K562 (cell line): ENCODE data around the gene NLGN2.

ENCODE experiments used
- ARNT ChIP-seq, 2 experiments: fragments of 450-650 bp; IDR thresholded peaks; 2 replicates each; pipeline ENCODE4 v1.6.1; 2016; ENCODE audit warnings: mild to moderate bottlenecking in 1 of 2
- EP300 ChIP-seq: IDR thresholded peaks from 2 replicates; pipeline ENCODE4 v1.6.1; 2012; ENCODE audit warnings: low read length, improper control_type of control experiment
- MAFF ChIP-seq: IDR thresholded peaks from 2 replicates; pipeline ENCODE4 v1.6.1; 2012; ENCODE audit warnings: low read length, improper control_type of control experiment
- POLR2A ChIP-seq: fragments of 450-650 bp; conservative IDR thresholded peaks from 2 replicates; pipeline ENCODE4 v1.6.1; 2016
- POLR2AphosphoS2 ChIP-seq: IDR thresholded peaks from 2 replicates; pipeline ENCODE4 v1.6.1; 2012; ENCODE audit warnings: low read length, improper control_type of control experiment
- RB1 ChIP-seq: fragments of 450-650 bp; IDR thresholded peaks from 2 replicates; pipeline ENCODE4 v1.6.1; 2017; ENCODE audit warnings: low read depth, mild to moderate bottlenecking
- YY1 ChIP-seq, 3 experiments: IDR thresholded peaks; 2 replicates each; pipeline ENCODE4 v1.6.1; 2011; ENCODE audit warnings: low read length in 2 of 3, mild to moderate bottlenecking in 2 of 3, moderate library complexity in 2 of 3, borderline replicate concordance in 1 of 3, control low read depth in 1 of 3, low read depth in 1 of 3; ENCODE audit not compliant: insufficient read depth in 3 of 3, insufficient replicate concordance in 2 of 3, control insufficient read depth in 1 of 3, insufficient read length in 1 of 3; ENCODE audit errors: extremely low read depth in 1 of 3
- ZBTB1 ChIP-seq: sonication (generic); formaldehyde crosslinking; IDR thresholded peaks from 2 replicates; pipeline ENCODE4 v1.8.1; 2023; ENCODE audit warnings: missing genetic modification reagents, low read depth, mild to moderate bottlenecking, borderline replicate concordance
- ZNF174 ChIP-seq: fragments of 250-450 bp; sonication (Bioruptor Pico); IDR thresholded peaks from 2 replicates; pipeline ENCODE4 v1.4.0; 2020; ENCODE audit warnings: mild to moderate bottlenecking
- ZNF408 ChIP-seq: fragments of 250-450 bp; sonication (Bioruptor Pico); IDR thresholded peaks from 2 replicates; pipeline ENCODE4 v1.4.0; 2020; ENCODE audit warnings: low read depth, mild to moderate bottlenecking, moderate library complexity
- ZNF707 ChIP-seq: fragments of 250-450 bp; sonication (Bioruptor Pico); conservative IDR thresholded peaks from 2 replicates; pipeline ENCODE4 v1.8.0; 2022; ENCODE audit warnings: inconsistent platforms, mild to moderate bottlenecking, moderate library complexity
- TF ChIP-seq, protein P1 (sequence below): fragments of 250-450 bp; sonication (Bioruptor Pico); IDR thresholded peaks from 2 replicates; pipeline ENCODE4 v1.4.0; 2020; ENCODE audit warnings: mild to moderate bottlenecking
- TF ChIP-seq, protein P2 (sequence below), 3 experiments: IDR thresholded peaks in 2 of 3; conservative IDR thresholded peaks in 1 of 3; 2 replicates each; pipeline ENCODE4 v1.5.1; 2011 to 2012; ENCODE audit warnings: low read length in 3 of 3, mild to moderate bottlenecking in 3 of 3, control low read depth in 2 of 3, improper control_type of control experiment in 1 of 3, inconsistent platforms in 1 of 3, low read depth in 1 of 3, mixed read lengths in 1 of 3, moderate library complexity in 1 of 3; ENCODE audit not compliant: insufficient read depth in 2 of 3
- TF ChIP-seq, protein P3 (sequence below): sonication (generic); formaldehyde crosslinking; IDR thresholded peaks from 2 replicates; pipeline ENCODE4 v1.8.1; 2022; ENCODE audit warnings: missing genetic modification reagents

DNA sequence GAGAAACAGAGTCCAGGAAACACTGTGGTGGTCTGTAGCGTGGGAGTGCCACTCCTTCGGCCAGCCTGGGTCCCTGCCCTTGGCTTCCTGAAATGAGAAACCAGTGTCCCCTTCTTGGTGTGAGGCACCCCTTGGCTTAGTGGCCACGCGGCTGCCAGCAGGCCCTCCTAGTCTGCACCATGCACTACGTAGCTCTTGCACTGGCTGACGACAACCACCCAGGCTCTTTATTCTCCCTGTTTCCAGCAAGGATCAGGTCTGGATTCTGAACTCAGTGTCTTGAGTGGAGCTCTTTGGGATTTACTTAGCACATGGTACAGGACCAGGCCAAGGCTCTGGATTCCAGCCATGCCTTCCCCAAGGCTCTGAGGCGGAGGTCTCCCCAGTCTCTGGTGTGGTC lies 19.9 kb downstream of the NLGN2 start:
- TF ChIP-seq ZNF174 (no peak), ARNT (IDR thresholded peaks at IDR 0.05) (no peak), MAFF (no peak), POLR2A (no peak), RB1 (no peak), ZNF707 (CRISPR knock-in tag) (no peak), ZNF408 (CRISPR knock-in tag) (no peak), POLR2AphosphoS2 (no peak), ZBTB1 (no peak), YY1 (IDR thresholded peaks at IDR 0.05; ENCODE audit: borderline replicate concordance in 1 of 3, control insufficient read depth in 1 of 3, extremely low read depth in 1 of 3, insufficient read depth in 3 of 3, insufficient read length in 1 of 3, insufficient replicate concordance in 2 of 3, low read depth in 1 of 3, low read length in 2 of 3) (no peak), EP300 (no peak)
- TF ChIP-seq, protein P1, sequence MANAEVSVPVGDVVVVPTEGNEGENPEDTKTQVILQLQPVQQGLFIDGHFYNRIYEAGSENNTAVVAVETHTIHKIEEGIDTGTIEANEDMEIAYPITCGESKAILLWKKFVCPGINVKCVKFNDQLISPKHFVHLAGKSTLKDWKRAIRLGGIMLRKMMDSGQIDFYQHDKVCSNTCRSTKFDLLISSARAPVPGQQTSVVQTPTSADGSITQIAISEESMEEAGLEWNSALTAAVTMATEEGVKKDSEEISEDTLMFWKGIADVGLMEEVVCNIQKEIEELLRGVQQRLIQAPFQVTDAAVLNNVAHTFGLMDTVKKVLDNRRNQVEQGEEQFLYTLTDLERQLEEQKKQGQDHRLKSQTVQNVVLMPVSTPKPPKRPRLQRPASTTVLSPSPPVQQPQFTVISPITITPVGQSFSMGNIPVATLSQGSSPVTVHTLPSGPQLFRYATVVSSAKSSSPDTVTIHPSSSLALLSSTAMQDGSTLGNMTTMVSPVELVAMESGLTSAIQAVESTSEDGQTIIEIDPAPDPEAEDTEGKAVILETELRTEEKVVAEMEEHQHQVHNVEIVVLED = no peak
- TF ChIP-seq, protein P2, sequence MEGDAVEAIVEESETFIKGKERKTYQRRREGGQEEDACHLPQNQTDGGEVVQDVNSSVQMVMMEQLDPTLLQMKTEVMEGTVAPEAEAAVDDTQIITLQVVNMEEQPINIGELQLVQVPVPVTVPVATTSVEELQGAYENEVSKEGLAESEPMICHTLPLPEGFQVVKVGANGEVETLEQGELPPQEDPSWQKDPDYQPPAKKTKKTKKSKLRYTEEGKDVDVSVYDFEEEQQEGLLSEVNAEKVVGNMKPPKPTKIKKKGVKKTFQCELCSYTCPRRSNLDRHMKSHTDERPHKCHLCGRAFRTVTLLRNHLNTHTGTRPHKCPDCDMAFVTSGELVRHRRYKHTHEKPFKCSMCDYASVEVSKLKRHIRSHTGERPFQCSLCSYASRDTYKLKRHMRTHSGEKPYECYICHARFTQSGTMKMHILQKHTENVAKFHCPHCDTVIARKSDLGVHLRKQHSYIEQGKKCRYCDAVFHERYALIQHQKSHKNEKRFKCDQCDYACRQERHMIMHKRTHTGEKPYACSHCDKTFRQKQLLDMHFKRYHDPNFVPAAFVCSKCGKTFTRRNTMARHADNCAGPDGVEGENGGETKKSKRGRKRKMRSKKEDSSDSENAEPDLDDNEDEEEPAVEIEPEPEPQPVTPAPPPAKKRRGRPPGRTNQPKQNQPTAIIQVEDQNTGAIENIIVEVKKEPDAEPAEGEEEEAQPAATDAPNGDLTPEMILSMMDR (IDR thresholded peaks at IDR 0.05 in 2 of 3, conservative IDR thresholded peaks at IDR 0.05 in 1 of 3; ENCODE audit: insufficient read depth in 2 of 3, low read depth in 1 of 3, low read length in 3 of 3) = no peak
- TF ChIP-seq, protein P3, sequence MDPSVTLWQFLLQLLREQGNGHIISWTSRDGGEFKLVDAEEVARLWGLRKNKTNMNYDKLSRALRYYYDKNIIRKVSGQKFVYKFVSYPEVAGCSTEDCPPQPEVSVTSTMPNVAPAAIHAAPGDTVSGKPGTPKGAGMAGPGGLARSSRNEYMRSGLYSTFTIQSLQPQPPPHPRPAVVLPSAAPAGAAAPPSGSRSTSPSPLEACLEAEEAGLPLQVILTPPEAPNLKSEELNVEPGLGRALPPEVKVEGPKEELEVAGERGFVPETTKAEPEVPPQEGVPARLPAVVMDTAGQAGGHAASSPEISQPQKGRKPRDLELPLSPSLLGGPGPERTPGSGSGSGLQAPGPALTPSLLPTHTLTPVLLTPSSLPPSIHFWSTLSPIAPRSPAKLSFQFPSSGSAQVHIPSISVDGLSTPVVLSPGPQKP = no peak
